ENCODE data around the gene CNPY1. TPM values are rescaled to one million over a fixed set of nuclear protein-coding genes. Genes with fewer than 3 reads are reported as not detected.

Gene CNPY1
- total and polyA plus RNA-seq, 9 of the 15 experiments (the other 6 are each of a cell fraction or from before 2014, with no cell fraction given) = not detected

GRCh38 chr7:155462163-155462735 lies 84.1 kb downstream of the CNPY1 start:
- no peak overlapping the region for H3K4me3 ChIP-seq
- POLR2A ChIA-PET = interaction anchor here (0.6 kb wide), 1 partner anchor 637 kb away, joined by 4 read pairs; no protein-coding TSS in a partner anchor
- CTCF ChIA-PET (ENCODE audit: low intra/inter-chr PET ratio) = no interaction called here
- DNase-seq (ENCODE audit: extremely low read depth in 1 of 4, low spot score in 3 of 4) = no peak
- no peaks in the 10 kb centered on the region for H3K36me3 ChIP-seq (ENCODE audit: control insufficient read depth, insufficient read depth, low read length)
- H3K4me2 ChIP-seq (ENCODE audit: insufficient read depth, low read length) = no peak overlapping the region
- intact Hi-C loops (cut with micrococcal nuclease) = no loop called here
- H3K79me2 ChIP-seq (ENCODE audit: control insufficient read depth, insufficient read depth, low read length) = no peaks in the 10 kb centered on the region
- WGBS (ENCODE audit: insufficient coverage, low coverage, missing lambda C conversion rate) = 3% methylated on average over 33 of the region's 33 CpGs
- no TSS peak for BruUV-seq (replicated peaks)
- in situ Hi-C loops (cut with MboI) = no loop called here
- no peak for FAIRE-seq
- H3K27ac ChIP-seq (ENCODE audit: extremely low read depth, low read depth, low read length) = no peak overlapping the region
- no peak overlapping the region for H2AFZ ChIP-seq (ENCODE audit: low read depth, low read length)
- no peaks in the 10 kb centered on the region for H3K9me3 ChIP-seq (replicated peaks; ENCODE audit: control insufficient read depth, insufficient read depth, low read depth, low read length)
- H3K27me3 ChIP-seq (ENCODE audit: control insufficient read depth in 2 of 2, insufficient read depth in 2 of 2, low read length in 2 of 2) = peaks cover 51 to 70% of the 10 kb centered on the region in 2 experiments
- peaks cover 0 to 24% of the 10 kb centered on the region in 2 experiments; a peak in 2 of 5 replicates for H3K4me1 ChIP-seq (replicated peaks in 1 of 2; ENCODE audit: control insufficient read depth in 2 of 2, insufficient read depth in 2 of 2, low read length in 2 of 2)
- H3K9ac ChIP-seq (ENCODE audit: insufficient read depth in 1 of 2, low read depth in 2 of 2, low read length in 2 of 2) = no peak overlapping the region
- ATAC-seq = no peak
- no peaks in the 10 kb centered on the region for H3K9me1 ChIP-seq (ENCODE audit: control insufficient read depth, insufficient read depth, low read length)
- TF ChIP-seq ZNF311 (CRISPR knock-in tag; IDR thresholded peaks at IDR 0.05) = no peak
- TF ChIP-seq BCL6 (CRISPR knock-in tag; IDR thresholded peaks at IDR 0.05) = no peak
- no peak for TF ChIP-seq ASH1L (IDR thresholded peaks at IDR 0.05; ENCODE audit: borderline replicate concordance, low read depth, partially characterized antibody)
- no peak for TF ChIP-seq NR2C2 (CRISPR knock-in tag; IDR thresholded peaks at IDR 0.05)
- TF ChIP-seq NR2C2 (tag; IDR thresholded peaks at IDR 0.05) = no peak
- TF ChIP-seq ZNF511 (CRISPR knock-in tag; IDR thresholded peaks at IDR 0.05) = no peak
- TF ChIP-seq KAT8 (IDR thresholded peaks at IDR 0.05; ENCODE audit: low read depth) = no peak
- TF ChIP-seq ILF3 (IDR thresholded peaks at IDR 0.05; ENCODE audit: borderline replicate concordance) = no peak
- H4K20me1 ChIP-seq (replicated peaks; ENCODE audit: control insufficient read depth, insufficient read depth, low read length) = no peaks in the 10 kb centered on the region; the same call in 1 of the 2 replicates

All from K562 (cell line).